ENCODE data around the gene ODF2.
A peak's percentile ranks its signal among the peaks of the same experiment; 100 is the strongest.

Gene ODF2

GRCh38 chr9:128448746-128449145, 7.1 kb upstream of the ODF2 start:
- H3K27me3 ChIP-seq (ENCODE audit: control insufficient read depth in 1 of 2, insufficient read depth in 2 of 2, low read length in 2 of 2) = peaks cover 0 to 5% of the 10 kb centered on the region in 2 donors
- no peak overlapping the region for H3K4me3 ChIP-seq (ENCODE audit: low read length in 2 of 2)
- H3K36me3 ChIP-seq (ENCODE audit: control insufficient read depth in 2 of 2, insufficient read depth in 2 of 2, low read length in 2 of 2) = no peaks in the 10 kb centered on the region
- no peaks in the 10 kb centered on the region for H3K4me1 ChIP-seq (ENCODE audit: control insufficient read depth, insufficient read depth, low read length)
- no peak overlapping the region for H3K9ac ChIP-seq (ENCODE audit: low read length in 2 of 2)
- peaks cover 0 to 3% of the 10 kb centered on the region in 2 donors for H3K9me3 ChIP-seq (ENCODE audit: control insufficient read depth in 2 of 2, low read length in 2 of 2)
- no peak overlapping the region for H3K27ac ChIP-seq (ENCODE audit: low read length)

- Histone ChIP-seq H3K27ac (ENCODE audit: low read length) (no peak overlapping the region), H3K27me3 (ENCODE audit: control insufficient read depth in 1 of 2, insufficient read depth in 2 of 2, low read length in 2 of 2) (no peaks in the 10 kb centered on the region), H3K9ac (ENCODE audit: low read length in 2 of 2) (no peak overlapping the region), H3K36me3 (ENCODE audit: control insufficient read depth in 2 of 2, insufficient read depth in 2 of 2, low read length in 2 of 2) (peaks cover 0 to 5% of the 10 kb centered on the region in 2 donors), H3K4me3 (ENCODE audit: low read length in 2 of 2) (no peak overlapping the region), H3K4me1 (ENCODE audit: control insufficient read depth, insufficient read depth, low read length) (peaks cover 14% of the 10 kb centered on the region), H3K9me3 (ENCODE audit: control insufficient read depth in 2 of 2, low read length in 2 of 2) (no peaks in the 10 kb centered on the region)
Observed at GRCh38 chr9:128454991-128455390, 815 bp upstream of the ODF2 start.

- Histone ChIP-seq H3K4me3 (ENCODE audit: low read length in 2 of 2) (peak overlapping the region; percentile 84 to 95), H3K27ac (ENCODE audit: low read length) (no peak overlapping the region), H3K36me3 (ENCODE audit: control insufficient read depth in 2 of 2, insufficient read depth in 2 of 2, low read length in 2 of 2) (peaks cover 10 to 11% of the 10 kb centered on the region in 2 donors), H3K9me3 (ENCODE audit: control insufficient read depth in 2 of 2, low read length in 2 of 2) (no peaks in the 10 kb centered on the region), H3K9ac (ENCODE audit: low read length in 2 of 2) (peak overlapping the region; percentile 72 to 83), H3K27me3 (ENCODE audit: control insufficient read depth in 1 of 2, insufficient read depth in 2 of 2, low read length in 2 of 2) (no peaks in the 10 kb centered on the region), H3K4me1 (ENCODE audit: control insufficient read depth, insufficient read depth, low read length) (peaks cover 14% of the 10 kb centered on the region)
Observed at GRCh38 chr9:128456613-128457061, 831 bp downstream of the ODF2 start.

- no peak overlapping the region for H3K27ac ChIP-seq (ENCODE audit: low read length)
- no peaks in the 10 kb centered on the region for H3K9me3 ChIP-seq (ENCODE audit: control insufficient read depth in 2 of 2, low read length in 2 of 2)
- peak overlapping the region in 1 of 2 donors; percentile 83 for H3K9ac ChIP-seq (ENCODE audit: low read length in 2 of 2)
- H3K4me3 ChIP-seq (ENCODE audit: low read length in 2 of 2) = peak overlapping the region; percentile 84 to 95
- H3K27me3 ChIP-seq (ENCODE audit: control insufficient read depth in 1 of 2, insufficient read depth in 2 of 2, low read length in 2 of 2) = no peaks in the 10 kb centered on the region
- H3K4me1 ChIP-seq (ENCODE audit: control insufficient read depth, insufficient read depth, low read length) = peaks cover 14% of the 10 kb centered on the region
- peaks cover 10 to 11% of the 10 kb centered on the region in 2 donors for H3K36me3 ChIP-seq (ENCODE audit: control insufficient read depth in 2 of 2, insufficient read depth in 2 of 2, low read length in 2 of 2)
Observed at GRCh38 chr9:128457207-128457606, 1.4 kb downstream of the ODF2 start.

GRCh38 chr9:128459011-128459410, 3.2 kb downstream of the ODF2 start:
- H3K4me3 ChIP-seq (ENCODE audit: low read length in 2 of 2) = no peak overlapping the region
- peaks cover 17% of the 10 kb centered on the region in 2 donors for H3K36me3 ChIP-seq (ENCODE audit: control insufficient read depth in 2 of 2, insufficient read depth in 2 of 2, low read length in 2 of 2)
- no peaks in the 10 kb centered on the region for H3K9me3 ChIP-seq (ENCODE audit: control insufficient read depth in 2 of 2, low read length in 2 of 2)
- no peak overlapping the region for H3K9ac ChIP-seq (ENCODE audit: low read length in 2 of 2)
- no peak overlapping the region for H3K27ac ChIP-seq (ENCODE audit: low read length)
- peaks cover 14% of the 10 kb centered on the region for H3K4me1 ChIP-seq (ENCODE audit: control insufficient read depth, insufficient read depth, low read length)
- H3K27me3 ChIP-seq (ENCODE audit: control insufficient read depth in 1 of 2, insufficient read depth in 2 of 2, low read length in 2 of 2) = no peaks in the 10 kb centered on the region

GRCh38 chr9:128469070-128469469, 13.3 kb downstream of the ODF2 start:
- no peaks in the 10 kb centered on the region for H3K27me3 ChIP-seq (ENCODE audit: control insufficient read depth in 1 of 2, insufficient read depth in 2 of 2, low read length in 2 of 2)
- H3K9me3 ChIP-seq (ENCODE audit: control insufficient read depth in 2 of 2, low read length in 2 of 2) = no peaks in the 10 kb centered on the region
- H3K4me1 ChIP-seq (ENCODE audit: control insufficient read depth, insufficient read depth, low read length) = no peaks in the 10 kb centered on the region
- H3K27ac ChIP-seq (ENCODE audit: low read length) = no peak overlapping the region
- H3K36me3 ChIP-seq (ENCODE audit: control insufficient read depth in 2 of 2, insufficient read depth in 2 of 2, low read length in 2 of 2) = peaks cover 8 to 12% of the 10 kb centered on the region in 2 donors
- no peak overlapping the region for H3K4me3 ChIP-seq (ENCODE audit: low read length in 2 of 2)
- H3K9ac ChIP-seq (ENCODE audit: low read length in 2 of 2) = no peak overlapping the region

GRCh38 chr9:128470560-128470959, 14.8 kb downstream of the ODF2 start:
- H3K27ac ChIP-seq (ENCODE audit: low read length) = no peak overlapping the region
- H3K9ac ChIP-seq (ENCODE audit: low read length in 2 of 2) = no peak overlapping the region
- H3K4me1 ChIP-seq (ENCODE audit: control insufficient read depth, insufficient read depth, low read length) = no peaks in the 10 kb centered on the region
- H3K36me3 ChIP-seq (ENCODE audit: control insufficient read depth in 2 of 2, insufficient read depth in 2 of 2, low read length in 2 of 2) = peaks cover 8 to 10% of the 10 kb centered on the region in 2 donors
- no peaks in the 10 kb centered on the region for H3K9me3 ChIP-seq (ENCODE audit: control insufficient read depth in 2 of 2, low read length in 2 of 2)
- H3K4me3 ChIP-seq (ENCODE audit: low read length in 2 of 2) = no peak overlapping the region
- H3K27me3 ChIP-seq (ENCODE audit: control insufficient read depth in 1 of 2, insufficient read depth in 2 of 2, low read length in 2 of 2) = no peaks in the 10 kb centered on the region

GRCh38 chr9:128473104-128473503, 17.3 kb downstream of the ODF2 start:
- Histone ChIP-seq H3K27me3 (ENCODE audit: control insufficient read depth in 1 of 2, insufficient read depth in 2 of 2, low read length in 2 of 2) (no peaks in the 10 kb centered on the region), H3K4me1 (ENCODE audit: control insufficient read depth, insufficient read depth, low read length) (no peaks in the 10 kb centered on the region), H3K9me3 (ENCODE audit: control insufficient read depth in 2 of 2, low read length in 2 of 2) (no peaks in the 10 kb centered on the region), H3K36me3 (ENCODE audit: control insufficient read depth in 2 of 2, insufficient read depth in 2 of 2, low read length in 2 of 2) (peaks cover 8 to 13% of the 10 kb centered on the region in 2 donors), H3K9ac (ENCODE audit: low read length in 2 of 2) (no peak overlapping the region), H3K27ac (ENCODE audit: low read length) (no peak overlapping the region), H3K4me3 (ENCODE audit: low read length in 2 of 2) (no peak overlapping the region)

- Histone ChIP-seq H3K9ac (ENCODE audit: low read length in 2 of 2) (no peak overlapping the region), H3K4me3 (ENCODE audit: low read length in 2 of 2) (no peak overlapping the region), H3K4me1 (ENCODE audit: control insufficient read depth, insufficient read depth, low read length) (no peaks in the 10 kb centered on the region), H3K27me3 (ENCODE audit: control insufficient read depth in 1 of 2, insufficient read depth in 2 of 2, low read length in 2 of 2) (no peaks in the 10 kb centered on the region), H3K27ac (ENCODE audit: low read length) (no peak overlapping the region), H3K9me3 (ENCODE audit: control insufficient read depth in 2 of 2, low read length in 2 of 2) (no peaks in the 10 kb centered on the region), H3K36me3 (ENCODE audit: control insufficient read depth in 2 of 2, insufficient read depth in 2 of 2, low read length in 2 of 2) (peaks cover 8 to 21% of the 10 kb centered on the region in 2 donors)
Observed at GRCh38 chr9:128475867-128476266, 20.1 kb downstream of the ODF2 start.

- no peak overlapping the region for H3K9ac ChIP-seq (ENCODE audit: low read length in 2 of 2)
- no peaks in the 10 kb centered on the region for H3K27me3 ChIP-seq (ENCODE audit: control insufficient read depth in 1 of 2, insufficient read depth in 2 of 2, low read length in 2 of 2)
- H3K9me3 ChIP-seq (ENCODE audit: control insufficient read depth in 2 of 2, low read length in 2 of 2) = no peaks in the 10 kb centered on the region
- H3K4me1 ChIP-seq (ENCODE audit: control insufficient read depth, insufficient read depth, low read length) = no peaks in the 10 kb centered on the region
- no peak overlapping the region for H3K27ac ChIP-seq (ENCODE audit: low read length)
- H3K36me3 ChIP-seq (ENCODE audit: control insufficient read depth in 2 of 2, insufficient read depth in 2 of 2, low read length in 2 of 2) = peaks cover 10 to 26% of the 10 kb centered on the region in 2 donors
- H3K4me3 ChIP-seq (ENCODE audit: low read length in 2 of 2) = no peak overlapping the region
Observed at GRCh38 chr9:128479262-128479661, 23.5 kb downstream of the ODF2 start.

GRCh38 chr9:128481561-128481960, 25.8 kb downstream of the ODF2 start:
- no peaks in the 10 kb centered on the region for H3K4me1 ChIP-seq (ENCODE audit: control insufficient read depth, insufficient read depth, low read length)
- no peak overlapping the region for H3K9ac ChIP-seq (ENCODE audit: low read length in 2 of 2)
- peaks cover 28 to 29% of the 10 kb centered on the region in 2 donors for H3K36me3 ChIP-seq (ENCODE audit: control insufficient read depth in 2 of 2, insufficient read depth in 2 of 2, low read length in 2 of 2)
- H3K27ac ChIP-seq (ENCODE audit: low read length) = no peak overlapping the region
- no peaks in the 10 kb centered on the region for H3K27me3 ChIP-seq (ENCODE audit: control insufficient read depth in 1 of 2, insufficient read depth in 2 of 2, low read length in 2 of 2)
- H3K4me3 ChIP-seq (ENCODE audit: low read length in 2 of 2) = no peak overlapping the region
- H3K9me3 ChIP-seq (ENCODE audit: control insufficient read depth in 2 of 2, low read length in 2 of 2) = no peaks in the 10 kb centered on the region
